ENCODE data around the gene MAD1L1. TPM values are rescaled to one million over a fixed set of nuclear protein-coding genes. Genes with fewer than 3 reads are reported as not detected.
"Not testable (repeated sequence)": the region's sequence is repeated elsewhere in the genome, so short reads cannot be mapped to it uniquely, and the experiment has no call there.

MAD1L1 gene
- total RNA-seq, 1 experiment from 2014 or later = 61.5 TPM

DNA sequence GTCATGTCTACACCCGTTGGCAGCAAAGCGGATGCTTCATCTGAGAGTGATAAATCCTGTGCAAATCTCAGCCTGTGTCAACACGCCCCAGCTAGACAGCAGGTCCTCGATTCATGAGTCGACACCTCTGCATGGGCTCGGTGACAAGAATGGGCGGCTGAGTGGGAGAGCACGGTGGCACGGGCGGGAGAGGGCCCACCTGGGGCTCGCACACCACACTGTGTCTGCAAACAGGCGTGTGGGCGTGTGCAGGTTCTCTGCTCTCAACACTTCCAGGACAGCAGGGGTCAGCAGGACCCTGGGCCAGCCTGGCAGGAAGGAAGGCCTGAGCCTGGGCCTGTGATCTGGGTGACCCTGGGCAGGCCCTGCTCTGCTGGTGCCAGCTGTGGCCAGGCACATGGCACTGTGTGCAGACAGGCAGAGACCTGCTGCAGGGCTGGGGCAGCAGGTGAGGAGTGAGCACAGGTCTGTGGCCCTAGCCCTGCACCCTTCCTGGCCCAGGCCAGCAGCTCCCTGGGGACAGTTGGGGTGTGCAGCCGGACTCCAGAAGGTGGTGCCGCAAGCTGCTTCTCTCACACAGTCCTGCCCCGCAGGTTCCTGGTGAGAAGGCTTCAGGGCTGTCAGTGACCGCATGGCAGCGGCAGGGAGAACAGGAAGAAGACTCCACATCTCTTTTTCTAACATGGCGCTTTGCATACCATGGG, 346.2 kb downstream of the MAD1L1 start:
- no peak for DNase-seq (ENCODE audit: low read depth)

DNA sequence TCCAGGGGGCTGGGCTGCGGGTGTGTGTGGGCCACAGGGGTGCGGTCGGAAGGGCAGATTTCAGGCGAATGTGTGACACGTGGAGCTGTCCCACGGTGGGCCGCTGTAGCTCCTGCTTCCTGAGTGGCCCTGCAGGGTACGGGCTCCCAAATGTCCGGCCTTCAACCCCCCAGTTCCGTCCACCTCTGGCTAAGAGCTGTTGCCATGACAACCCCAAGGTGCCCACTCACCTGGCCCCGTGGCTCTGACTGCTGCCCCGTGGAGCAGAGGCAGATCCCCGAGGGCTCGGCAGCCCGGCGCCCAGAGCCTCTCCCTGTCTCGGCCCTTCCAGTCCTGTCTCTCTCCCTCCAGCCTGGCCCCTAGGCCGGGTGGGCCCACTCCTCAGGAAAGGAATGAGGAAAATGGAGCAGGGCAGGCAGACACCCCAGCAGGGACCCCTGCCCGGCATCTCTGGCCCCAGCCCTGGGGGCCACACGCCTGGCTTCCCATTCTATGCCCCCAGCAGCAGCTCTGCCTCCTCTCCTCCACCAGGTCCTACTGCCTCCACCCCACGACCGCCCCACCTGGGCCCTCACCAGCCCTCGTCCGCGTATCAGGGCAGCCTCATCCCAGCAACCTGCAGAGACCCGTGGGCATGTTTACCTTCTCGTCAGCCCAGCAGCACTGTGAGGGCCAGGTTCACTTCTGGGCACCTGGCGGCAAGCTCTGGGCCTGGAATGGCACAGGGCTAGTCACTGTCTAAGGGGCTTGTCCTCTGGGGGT, 347.1 kb downstream of the MAD1L1 start:
- no peak for DNase-seq (ENCODE audit: low read depth)

DNA sequence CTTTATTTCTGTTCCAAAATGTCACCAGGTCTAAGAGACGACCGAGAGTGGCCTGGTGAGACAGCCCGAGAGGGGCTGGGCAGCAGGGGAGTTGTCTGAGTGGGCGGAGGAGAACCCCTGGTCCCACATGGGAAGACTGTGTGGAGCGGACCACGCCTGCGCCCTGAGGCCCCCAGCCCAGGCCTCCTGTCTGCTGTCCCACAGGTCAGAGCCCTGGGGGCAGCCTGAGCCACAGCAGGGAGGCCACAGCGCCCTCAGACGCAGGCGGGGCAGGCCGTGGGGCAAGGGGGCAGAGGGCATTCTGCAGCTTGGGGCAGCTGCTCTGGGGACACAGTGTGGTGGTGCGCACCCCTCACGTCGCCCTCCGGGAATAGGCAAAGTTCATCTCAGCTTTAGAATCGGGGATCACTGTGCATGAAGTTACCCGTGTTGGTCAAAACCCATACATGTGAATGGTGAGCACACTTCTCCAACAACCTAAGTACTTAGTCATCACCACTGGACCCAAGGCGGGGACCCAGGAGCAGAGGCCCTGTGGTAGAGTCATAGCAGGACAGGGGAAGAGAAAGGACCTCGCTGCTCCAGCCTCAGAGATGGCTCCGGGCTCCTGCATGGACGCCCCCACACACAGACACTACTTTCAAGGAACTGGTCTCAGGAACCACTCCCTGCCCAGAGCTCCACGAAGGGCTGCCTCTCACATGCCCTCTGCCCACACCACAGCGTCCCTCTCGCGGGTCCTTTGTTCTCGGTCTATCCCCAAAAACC, 348.0 kb downstream of the MAD1L1 start:
- peak; percentile 47 for DNase-seq (ENCODE audit: low read depth)

DNA sequence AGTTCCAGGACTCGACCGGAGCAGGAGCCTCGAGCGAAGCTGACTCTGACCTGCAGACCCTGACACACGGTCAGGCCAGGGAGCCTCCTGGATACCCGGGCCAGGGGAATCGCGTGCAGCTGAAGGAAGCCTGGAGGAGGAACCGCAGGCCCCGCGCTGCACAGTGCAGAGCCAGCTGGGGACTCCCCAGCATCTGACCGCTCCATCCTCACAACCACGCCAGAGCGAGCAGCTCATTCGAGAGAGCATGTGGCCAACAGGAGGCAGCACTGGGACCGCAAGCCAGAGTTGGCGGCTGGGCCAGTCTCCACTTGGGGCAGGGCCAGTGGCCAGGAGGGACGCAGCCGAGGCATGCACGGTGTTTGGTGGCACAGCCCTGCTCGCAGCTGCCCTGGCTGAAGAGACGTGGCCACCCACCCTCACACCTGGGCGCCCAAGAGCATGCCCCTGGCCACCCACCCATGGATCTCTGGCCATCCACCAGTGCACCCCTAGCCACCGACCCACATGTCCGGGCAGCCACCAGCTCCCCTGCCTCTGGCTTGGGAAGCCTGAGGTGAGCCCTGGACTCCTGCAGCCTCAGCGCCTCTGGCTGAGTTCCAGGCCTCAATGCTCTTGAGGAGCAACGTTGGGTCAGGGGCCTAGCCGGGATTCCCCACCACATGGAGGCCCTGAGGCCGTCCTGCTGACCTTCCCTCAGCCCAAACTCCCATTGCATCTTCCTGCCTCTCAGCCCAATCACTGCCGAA, 348.7 kb downstream of the MAD1L1 start:
- peak; percentile 43 for DNase-seq (ENCODE audit: low read depth)

DNA sequence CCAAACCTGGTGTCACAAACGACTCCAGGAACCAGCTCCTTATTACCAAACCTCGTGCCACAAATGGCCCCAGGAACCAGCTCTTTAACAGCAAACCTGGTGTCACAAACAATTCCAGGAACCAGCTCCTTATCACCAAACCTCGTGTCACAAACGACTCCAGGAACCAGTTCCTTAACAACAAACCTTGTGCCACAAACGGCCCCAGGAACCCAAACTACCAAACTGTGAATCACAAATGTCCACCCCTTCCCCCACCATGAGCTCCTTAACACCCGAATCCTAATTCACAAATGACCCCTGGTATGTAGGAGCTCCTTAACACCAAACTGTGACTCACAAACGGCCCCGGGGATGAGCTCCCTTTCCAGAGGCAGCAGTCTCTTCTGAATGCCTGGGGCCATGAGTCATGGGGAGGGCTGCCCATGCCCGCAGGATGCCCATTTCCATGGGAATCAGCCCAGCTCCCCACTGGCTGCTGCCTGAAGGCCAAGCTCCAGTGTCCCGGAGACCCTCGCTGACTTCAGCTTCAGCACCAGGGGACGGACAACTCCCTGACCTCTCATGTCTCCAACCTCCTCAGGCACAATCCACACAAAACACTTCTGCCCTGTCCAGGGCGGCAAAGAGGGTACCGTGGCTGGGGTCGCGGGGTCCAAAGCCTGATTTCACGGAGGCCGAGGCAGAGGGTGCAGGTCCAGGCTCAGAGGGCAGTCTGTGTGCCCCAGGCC, 349.5 kb downstream of the MAD1L1 start:
- DNase-seq (ENCODE audit: low read depth) = peak; percentile 98

DNA sequence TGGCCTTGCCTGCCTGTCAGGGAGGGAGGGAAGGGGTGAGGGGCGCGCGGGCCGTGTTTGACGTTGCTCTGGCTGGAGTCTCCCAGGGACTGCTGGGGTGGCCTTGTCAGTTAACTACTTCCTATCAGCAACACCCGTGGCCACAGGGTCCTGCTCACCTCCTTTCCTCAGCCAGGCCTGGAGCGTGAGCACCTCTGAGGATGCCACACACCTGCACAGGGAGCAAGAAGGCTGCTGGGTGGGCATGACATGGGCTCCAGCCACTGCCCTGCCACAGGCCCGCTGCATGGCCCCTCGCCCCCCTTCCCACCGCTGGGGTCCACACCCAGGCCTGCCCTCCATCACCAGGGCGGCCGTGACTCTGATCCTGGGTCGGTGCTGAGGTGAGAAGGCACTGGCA, 350.3 kb downstream of the MAD1L1 start:
- DNase-seq (ENCODE audit: low read depth) = no peak

DNA sequence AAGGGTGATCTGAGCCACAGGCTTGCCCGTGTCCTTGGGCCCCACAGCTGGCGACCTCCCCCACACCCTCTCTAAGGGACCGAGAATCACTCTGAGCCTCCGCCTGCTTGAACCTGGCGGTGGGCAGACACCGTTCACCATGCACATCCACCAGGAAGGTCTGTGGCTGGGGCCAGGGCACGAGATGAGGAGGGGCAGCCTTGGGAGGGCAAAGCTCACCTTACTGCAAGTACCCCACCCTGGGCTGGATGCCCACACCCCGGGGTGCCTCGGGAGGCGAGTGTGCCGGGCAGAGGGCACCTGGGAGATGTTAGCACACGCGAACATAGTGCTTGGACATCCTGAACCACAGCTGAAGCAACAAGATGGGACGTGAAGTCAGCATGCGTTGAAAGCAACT, 350.8 kb downstream of the MAD1L1 start:
- DNase-seq (ENCODE audit: low read depth) = no peak

DNA sequence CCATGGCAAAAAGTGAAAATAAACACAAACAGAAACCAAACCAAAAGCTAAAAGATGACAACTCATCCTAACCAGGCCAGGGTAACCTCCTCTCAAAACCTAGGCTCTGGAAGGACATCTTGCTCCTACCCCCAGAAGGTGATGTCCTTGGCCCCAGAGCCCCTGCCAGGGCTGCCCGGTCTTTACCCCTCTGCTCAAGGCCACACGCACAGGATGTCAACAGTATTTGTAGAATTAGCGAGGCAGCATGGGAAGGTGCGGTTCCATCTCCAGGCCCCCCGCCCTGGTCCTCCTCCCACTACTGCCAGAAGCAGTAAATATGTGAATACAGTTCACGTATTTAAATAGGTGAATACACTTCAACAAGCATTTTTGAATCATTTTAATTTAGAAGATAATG, 356.1 kb downstream of the MAD1L1 start:
- DNase-seq (ENCODE audit: low read depth) = not testable (repeated sequence)

DNA sequence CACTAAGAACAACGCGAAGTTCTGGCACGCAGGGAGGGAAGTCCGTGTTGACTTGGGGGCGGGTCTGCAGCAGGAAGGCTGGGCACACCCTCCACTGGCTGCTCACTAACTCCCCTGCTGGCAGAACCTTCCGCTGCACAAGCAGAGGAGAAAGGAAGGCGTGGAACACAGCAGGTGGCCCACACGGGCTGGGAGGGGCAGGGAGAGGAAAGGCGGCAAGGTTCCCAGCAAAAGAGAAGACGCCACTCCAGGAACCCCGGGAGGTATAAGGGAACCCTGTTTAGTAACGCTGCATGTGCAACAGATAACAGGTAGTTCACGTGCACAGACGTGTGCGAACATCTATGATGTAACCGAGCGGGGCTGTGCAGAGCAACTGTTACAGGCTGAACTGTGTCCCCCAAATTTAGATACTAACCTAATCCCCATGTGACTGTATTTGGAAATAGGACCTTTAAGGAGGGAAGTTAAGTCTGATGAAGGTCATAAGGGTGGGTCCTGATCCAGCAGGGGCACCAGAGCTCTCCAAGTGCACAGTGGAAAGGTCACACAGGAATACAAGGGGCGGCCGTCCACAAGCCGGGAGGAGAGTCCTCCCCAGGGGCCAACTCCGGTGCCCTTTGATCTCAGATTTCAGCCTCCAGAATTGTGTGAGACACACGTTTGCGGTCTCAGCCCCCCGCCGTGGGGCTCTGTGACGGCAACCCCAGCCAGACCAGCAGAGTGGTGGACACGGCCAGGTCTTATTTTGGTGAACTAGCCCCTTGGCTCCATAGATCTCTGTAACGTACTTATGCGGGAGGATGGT, 357.1 kb downstream of the MAD1L1 start:
- DNase-seq (ENCODE audit: low read depth) = not testable (repeated sequence)

DNA sequence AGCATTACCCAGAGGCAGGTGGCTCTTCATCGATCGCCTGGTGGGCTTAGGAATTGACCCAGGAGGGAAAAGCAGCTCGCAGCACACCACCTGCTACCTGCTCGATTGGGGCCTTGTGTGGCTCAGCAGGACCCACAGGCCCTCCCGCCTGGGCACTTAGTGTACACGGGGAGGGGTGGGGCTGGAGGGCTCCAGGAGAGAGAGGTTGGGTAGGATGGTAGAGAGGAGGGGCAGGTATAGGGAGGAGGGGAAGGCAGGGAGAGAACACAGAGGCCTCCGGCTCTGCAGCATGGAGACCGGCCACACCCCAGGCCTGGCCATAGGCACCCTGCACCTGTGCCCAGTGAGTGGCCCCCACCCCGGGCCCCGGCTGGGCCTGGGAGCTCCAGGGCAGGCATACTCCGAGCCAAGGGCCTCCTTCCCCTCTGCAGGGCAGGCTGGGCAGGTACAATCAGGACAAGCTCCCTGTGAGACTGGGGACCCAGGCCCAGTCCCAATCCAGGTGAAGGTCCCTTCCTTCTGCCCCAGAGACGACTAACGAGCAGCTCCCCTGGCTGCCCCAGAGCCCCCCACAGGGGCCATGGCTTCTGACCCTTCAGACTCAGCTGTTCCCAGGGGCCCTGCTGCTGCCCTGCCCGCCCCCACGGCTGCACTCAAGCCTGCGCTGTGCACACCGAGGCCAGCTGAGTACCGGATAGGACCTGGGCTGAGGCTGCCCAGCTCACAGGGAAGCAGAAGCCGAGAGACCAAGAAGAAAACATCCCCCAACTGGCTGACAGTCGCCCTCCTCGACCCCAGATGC, 358.0 kb downstream of the MAD1L1 start:
- DNase-seq (ENCODE audit: low read depth) = not testable (repeated sequence)

DNA sequence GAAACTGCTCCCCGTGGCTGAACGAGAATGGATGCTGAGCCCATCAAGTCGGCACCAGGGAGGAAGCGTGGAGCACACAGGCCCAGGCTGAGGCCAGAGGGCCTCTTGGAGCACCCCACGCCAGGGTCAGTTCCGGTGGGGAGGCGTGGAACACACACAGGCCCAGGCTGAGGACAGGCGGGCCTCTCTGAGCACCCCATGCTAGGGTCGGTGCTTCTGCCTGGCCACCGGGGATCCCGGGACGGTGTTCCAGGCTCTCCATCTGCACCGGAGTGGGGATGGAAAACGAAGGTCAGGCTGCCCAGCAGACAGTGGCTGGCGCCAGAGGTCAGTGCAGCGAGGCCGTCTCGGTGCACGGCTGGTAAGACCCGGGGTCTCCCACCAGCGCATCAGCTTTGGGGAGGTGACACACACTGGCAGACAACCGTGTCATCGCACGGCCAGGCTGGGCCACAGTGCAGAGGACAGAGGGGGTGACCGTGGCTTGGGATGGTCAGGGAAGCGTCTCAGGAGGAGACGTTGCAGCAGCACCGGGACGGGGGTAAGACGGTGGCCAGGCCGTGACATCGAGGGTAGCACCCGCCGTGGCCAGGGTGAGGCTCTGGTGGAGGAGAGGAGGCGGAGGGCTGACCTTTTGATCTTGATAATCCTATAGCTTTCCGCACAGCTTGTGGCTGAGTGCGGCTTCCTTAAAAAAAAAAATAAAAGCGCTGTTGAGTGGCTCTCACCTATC, 358.7 kb downstream of the MAD1L1 start:
- no peak for DNase-seq (ENCODE audit: low read depth)

DNA sequence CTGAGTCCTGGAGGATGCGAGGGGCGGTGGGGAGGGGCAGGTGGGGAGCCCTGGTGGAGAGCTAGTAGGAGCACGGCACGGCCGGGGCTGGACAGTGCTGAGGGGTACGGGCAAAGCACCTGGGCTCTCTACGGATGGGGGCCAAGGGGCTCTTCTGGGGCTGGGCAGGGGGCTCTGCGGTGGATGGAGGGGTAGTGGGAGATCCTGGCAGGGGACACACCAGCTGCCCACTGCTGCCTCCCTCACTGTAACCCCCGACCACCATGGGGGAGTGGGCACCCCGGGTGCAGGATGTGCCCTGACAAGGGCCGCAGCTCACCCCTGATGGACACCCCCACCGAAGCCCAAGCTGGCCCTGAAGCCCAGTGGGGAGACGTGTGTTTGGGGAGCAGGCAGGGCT, 359.3 kb downstream of the MAD1L1 start:
- no peak for DNase-seq (ENCODE audit: low read depth)

DNA sequence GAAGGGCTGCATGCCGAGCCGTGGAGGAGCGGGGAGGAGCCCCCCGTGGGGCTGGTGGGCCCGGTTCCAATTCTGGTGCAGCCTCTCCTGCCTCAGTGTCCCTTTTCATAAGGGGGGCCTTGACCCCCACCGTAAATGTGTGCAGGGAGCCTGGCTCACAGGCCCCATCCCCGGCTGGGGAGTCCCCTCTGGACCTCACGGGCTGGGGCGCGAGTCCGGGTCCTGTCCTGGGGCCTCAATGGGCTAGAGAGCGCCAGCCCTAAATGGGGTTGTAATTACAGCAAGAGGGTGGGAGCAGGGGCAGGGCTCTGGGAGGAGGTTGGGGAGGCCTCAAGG, 359.7 kb downstream of the MAD1L1 start:
- no peak for DNase-seq (ENCODE audit: low read depth)

DNA sequence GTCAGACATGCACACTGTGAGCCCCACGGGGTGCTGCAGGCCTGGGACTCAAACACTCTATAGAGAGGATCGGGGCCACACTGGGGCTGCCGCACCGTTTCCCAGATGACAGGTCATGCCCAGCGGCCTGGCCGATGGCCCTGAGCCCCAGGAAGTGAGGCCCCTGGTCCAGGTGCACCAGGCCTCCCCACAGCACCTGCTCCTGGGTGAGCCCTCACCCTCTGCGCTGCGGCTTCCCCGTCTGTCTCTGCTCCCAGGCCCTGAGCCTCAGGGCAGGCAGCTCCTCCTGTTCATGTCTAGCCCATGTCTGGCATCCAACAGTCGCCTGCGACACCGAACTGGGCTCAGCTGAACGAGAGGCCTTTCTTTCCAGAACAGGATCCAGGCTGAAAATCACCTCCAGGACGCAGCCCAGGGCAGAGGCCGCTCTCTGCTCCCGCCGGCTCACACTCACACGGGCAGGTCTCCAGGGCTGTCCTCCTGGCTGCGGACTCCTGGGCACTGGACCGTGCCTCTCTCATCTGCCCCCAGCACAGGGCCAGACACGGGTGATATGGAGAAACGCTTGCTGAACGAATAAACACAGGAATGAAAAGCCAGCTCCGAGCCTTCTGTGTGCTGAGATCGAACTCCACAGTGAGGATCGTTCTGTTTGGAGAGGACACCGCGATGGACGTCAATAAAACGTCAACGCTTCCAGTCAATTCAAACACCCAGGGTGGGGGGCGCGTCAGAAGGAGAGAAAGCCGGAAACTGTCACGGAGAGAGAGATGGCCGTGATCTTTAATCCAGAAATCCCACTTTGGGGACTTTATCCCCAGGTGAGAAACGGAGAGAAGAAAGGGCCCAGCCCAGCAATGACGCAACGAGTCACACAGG, 360.3 kb downstream of the MAD1L1 start:
- no peak for DNase-seq (ENCODE audit: low read depth)

DNA sequence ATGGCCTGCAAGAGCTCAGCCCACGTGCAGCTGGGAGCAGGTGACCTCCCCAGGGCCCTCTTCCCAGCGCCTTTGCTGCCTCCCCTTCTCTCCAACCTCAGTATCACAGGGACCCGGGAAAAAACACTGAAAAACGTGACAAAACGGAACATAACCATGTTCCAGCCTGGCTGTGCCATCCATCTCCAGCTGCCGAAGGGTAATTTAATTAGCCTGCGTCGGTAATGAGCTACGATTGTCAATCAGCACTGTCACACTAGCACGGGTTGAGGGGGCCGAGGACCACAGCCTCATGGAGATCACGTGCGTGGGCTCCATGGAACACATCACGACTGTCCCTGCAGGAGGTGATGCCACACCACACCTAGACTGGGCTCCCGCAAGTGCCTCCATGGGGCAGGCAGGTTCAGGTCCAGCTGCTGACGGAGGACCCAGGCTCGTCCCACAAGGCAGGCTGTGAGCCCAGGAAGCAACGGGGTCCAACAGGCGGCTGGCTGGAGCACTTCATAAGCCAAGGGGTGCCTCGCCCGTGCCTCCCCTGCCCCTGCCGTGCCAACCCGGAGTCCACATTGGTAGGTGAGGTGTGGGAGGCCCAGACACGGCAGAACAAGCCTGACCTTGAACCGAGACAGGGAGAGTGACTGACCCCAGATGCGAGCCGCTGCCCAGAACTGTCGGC, 363.2 kb downstream of the MAD1L1 start:
- no peak for DNase-seq (ENCODE audit: low read depth)

DNA sequence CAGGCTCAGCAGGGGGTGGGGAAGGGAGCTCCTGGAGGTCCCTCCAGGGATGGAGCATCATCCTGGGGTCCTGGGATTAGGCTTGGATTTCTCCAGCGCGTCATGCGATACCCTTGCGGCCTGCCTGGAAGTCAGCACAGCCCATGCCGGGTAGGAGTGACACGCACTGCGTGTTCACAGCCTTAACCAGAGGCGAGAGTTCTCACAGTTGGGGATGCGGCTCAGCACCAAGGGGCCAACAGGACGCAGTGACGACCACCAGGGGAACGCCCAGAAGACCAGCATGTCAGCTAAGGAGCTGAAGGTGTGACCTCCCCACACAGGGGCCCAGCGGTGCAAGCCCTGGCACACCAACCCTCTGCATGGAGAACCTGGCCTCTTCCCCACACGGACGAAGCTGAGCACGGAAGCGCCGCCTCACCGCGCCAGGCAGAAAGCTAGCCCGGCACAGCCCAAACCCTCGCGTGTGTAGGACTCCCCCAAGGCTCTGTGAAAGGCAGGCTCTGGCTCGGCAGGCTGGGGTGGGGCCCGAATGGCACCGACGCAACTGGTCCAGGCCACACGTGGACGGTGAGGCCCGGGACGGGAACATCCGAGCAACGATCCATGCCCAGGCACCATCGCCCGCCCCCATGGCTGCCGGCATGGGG, 364.1 kb downstream of the MAD1L1 start:
- DNase-seq (ENCODE audit: low read depth) = no peak
